HT1080 (cell line): ENCODE measurements around the gene RPS6KA4. TPM values are rescaled to one million over a fixed set of nuclear protein-coding genes. Genes with fewer than 3 reads are reported as not detected.

Source experiments
- DNase-seq: peaks from one replicate; pipeline ENCODE4 v3.0.0-alpha.2; 2015; ENCODE audit warnings: low read depth
- total RNA-seq: library from RNA; depleted of rRNA; stranded (reverse); fragments of >200 nt; shearing (Covaris generic); gene quantifications from 2 replicates; pipeline ENCODE4 v1.2.3, GENCODE V29; 2014

The RPS6KA4 gene
- total RNA-seq, 1 experiment from 2014 or later, result 86.9 TPM

DNA sequence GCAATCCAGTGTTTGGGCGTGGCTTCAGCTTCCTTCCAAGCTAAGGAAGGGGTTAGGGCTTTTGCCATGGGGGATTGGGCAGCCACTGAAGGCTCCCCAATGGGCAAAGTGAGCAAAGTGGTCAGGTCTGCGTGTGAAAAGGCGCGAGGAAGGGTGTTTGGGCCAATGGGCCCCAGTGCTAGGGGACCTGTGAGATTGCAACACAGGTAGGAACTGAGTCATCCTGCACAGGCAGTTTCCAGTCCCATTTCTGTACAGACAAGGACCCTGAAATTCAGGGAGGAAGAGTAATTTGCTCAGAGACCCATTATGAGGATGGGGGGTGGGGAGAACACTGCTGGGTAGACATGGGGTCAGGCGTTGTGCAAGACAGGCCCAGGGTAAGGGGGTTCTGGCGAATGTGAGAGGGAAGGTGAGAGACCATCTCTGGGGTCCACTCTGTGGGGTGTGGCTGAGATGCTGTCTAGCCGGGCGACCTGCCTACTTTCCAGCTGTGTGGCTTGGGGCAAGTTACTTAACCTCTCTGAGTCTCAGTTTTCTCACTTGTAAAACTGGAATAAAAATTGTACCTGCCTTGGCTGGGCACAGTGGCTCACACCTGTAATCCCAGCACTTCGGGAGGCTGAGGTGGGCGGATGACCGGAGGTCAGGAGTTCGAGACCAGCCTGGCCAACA is 11.6 kb upstream of the RPS6KA4 start:
- DNase-seq, result peak; percentile 35

DNA sequence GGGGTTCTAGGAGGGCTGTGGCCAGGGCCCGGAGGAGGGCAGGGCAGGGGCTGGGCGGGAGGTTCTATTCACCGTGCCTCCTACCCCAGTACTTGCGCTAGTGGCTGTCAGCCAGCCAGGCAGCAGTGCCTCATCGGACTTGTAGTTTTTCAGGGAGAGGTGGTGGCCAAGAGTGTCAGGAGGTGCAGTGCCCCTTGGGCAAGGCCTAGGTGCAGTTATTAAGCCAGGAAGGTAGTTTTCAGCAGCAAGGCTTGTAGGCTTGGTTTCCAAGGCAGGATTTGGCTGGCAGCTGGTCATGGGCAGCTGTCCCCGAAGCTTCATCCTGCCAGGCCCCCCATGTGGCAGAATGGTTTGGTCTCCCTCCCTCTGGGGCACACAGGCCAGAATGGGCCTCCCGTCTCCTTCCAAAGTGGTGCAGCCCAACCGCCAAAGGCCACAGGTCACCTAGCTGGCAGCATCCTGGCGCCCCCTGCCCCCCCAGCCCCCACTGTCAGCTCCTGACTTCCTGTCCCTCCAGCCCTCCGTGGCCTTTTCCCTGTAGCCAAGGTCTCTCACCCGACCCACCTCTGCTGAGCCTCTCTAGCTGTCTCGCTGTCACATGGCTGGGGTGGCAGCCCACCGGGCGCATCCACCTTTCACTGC is 10.5 kb upstream of the RPS6KA4 start:
- no peak for DNase-seq

DNA sequence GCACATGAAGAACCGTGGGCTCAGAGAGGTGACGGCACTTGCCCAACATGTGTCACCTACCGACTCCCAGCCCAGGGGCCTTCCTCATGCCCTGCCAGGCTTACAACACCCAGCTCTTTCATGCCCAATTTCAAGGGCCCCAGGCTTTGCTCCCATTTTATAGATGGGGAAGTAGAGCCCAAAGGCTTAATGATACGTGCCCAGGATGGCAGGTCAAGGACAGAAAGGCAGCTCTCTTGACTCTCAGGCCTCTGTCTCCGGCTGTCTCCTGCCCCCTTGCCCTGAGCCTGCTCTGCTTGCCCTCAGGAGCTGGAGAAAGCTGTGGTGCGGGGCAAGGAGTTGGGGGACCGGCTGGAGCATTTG is 10.0 kb upstream of the RPS6KA4 start:
- no peak for DNase-seq

DNA sequence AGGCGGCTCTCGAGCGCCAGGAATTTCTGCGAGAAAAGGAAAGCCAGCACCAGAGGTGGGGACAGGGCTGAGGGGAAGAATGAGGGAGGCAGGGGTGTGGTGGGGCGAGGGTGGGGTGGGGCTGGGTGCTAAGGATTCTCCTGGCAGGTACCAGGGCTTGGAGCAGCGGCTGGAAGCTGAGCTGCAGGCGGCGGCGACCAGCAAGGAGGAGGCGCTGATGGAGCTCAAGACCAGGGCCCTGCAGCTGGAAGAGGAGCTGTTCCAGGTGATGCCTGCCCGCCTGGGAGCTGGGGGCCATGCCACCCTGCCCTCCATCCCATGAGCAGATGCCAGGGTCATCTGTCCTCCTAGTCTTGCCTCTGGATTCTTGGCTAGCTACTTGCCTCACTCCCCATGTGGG is 9.6 kb upstream of the RPS6KA4 start:
- no peak for DNase-seq

DNA sequence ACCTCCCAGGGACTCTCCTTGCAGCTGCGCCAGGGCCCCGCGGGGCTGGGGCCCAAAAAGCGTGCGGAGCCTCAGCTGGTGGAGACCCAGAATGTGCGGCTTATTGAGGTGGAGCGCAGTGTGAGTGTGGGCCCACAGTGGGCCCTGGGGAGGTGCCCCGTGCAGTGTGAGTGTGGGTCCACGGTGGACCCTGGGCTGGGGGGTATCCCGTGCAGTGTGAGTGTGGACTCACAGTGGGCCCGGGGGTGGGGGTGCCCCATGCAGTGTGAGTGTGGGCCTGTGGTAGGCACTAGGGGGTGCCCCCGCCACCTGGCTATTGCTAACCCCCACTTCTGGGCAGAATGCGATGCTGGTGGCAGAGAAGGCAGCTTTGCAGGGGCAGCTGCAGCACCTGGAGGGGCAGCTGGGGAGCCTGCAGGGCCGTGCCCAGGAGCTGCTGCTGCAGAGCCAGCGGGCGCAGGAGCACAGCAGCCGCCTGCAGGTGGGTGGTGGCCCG is 7.8 kb upstream of the RPS6KA4 start:
- no peak for DNase-seq

DNA sequence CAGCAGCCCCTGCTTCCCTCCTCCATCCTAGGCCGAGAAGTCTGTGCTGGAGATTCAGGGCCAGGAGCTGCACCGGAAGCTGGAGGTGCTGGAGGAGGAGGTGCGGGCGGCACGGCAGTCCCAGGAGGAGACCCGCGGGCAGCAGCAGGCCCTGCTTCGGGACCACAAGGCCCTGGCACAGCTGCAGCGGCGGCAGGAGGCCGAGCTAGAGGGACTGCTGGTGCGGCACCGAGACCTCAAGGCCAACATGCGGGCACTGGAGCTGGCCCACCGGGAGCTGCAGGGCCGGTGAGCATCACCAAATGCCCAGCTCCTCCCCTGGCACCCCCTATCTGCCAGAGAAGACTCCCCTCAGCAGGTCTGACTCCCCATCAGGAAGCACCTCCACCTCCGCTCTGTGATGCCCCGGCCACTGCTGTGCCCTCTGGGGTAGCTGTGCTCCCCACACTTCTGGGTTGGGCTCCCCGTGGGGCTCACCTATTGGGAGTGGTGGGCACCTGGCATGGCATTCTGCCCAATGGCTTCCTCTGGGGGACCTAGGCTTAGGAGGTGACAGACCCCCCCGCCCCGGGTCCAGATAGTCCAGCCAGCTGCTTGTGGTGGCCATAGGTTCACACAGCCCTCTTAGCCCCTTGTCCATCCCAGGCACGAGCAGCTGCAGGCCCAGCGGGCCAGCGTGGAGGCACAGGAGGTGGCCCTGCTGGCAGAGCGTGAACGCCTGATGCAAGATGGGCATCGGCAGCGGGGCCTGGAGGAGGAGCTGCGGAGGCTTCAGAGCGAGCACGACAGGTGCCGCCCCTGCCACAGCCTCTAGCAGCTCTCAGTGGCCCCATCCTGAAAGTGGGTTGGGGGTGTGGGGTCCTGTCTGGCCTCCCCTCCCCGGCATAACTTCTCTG is 6.6 kb upstream of the RPS6KA4 start:
- DNase-seq, result no peak

DNA sequence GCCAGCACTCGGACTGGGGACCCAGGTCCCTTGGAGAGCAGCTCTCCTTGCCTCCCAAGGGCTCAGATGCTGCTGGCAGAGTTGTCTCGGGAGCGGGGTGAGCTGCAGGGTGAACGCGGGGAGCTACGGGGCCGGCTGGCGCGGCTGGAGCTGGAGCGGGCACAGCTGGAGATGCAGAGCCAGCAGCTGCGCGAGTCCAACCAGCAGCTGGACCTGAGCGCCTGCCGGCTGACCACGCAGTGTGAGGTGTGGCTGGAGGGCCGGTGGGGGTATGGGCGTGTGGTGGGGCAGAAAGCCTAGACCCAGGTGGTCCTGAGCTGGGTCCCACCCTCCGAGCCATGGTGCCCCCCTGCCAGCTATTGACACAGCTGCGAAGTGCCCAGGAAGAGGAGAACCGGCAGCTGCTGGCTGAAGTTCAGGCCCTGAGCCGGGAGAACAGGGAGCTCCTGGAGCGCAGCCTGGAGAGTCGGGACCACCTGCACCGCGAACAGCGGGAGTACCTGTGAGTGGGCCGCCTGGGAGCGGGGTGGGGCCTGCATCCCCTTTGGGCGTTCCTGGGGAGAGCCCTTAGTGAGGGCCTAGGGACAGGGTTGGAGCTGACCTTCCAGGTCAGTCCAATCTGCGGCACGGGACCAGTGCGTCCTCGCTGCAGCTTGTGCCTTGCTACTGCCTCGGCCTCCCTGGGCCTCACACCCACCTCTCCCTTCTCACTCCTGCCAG is 5.8 kb upstream of the RPS6KA4 start:
- no peak for DNase-seq

DNA sequence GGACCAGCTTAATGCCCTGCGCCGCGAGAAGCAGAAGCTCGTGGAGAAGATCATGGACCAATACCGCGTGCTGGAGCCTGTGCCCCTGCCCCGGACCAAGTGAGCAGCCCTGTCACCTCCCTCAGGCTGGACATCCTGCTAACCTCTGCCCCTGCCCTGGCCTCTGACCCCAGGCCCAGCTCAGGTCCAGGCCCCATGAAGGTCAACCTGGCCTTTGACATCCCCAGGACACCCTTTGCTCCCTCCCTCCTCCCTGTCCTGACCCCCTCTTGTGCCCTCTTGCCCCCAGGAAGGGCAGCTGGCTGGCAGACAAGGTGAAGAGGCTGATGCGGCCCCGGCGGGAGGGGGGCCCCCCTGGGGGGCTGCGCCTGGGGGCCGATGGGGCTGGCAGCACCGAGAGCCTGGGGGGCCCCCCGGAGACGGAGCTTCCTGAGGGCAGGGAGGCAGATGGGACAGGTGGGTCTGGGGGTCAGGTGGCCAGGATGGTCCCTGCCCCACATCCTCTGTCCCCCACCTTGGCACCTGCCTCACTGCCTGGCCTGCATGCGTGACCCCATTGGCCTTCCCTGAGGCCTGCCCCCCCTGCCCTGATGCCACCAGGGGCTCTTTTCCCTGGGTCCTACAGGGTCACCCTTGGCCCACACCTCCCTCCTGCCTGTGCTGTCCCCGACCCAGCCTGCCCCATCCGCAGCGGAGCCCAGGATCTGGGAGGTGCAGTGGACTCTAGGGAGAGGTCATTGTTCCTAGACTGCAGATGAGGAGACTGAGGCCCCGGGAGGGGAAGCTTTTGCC is 5.1 kb upstream of the RPS6KA4 start:
- DNase-seq, result no peak

DNA sequence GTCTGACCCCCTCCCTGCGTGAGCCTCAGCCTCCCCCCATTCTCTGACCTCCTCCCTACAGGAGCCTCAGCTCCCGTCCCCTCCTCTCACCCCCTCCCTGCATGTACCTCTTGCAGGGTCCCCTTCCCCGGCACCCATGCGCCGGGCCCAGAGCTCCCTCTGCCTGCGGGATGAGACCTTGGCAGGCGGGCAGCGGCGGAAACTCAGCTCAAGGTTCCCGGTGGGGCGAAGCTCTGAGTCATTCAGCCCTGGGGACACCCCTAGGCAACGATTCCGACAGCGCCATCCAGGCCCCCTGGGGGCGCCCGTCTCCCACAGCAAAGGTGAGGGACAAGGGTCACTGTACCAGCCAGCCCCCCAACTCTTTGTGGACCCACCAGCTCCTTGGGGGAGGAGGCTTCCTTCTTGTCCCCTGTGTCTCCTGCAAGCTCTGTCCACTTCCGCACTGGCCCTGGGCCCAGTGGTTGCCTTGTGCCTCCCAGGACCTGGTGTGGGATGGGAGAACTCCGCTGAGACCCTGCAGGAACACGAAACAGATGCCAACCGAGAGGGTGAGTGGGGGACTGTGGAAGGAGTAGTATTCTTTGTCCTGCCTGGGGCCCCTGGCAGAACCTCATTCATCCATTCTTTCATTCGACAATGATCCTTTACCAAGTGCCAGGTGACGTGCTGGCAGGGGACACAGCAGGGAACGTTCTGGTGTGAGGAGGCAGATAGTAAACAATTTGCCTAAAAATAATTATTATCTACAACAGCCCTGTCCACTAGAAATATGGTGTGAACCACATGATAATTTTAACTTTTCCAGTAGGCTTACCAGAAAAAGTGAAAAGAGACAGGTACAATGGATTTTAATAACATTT is 3.7 kb upstream of the RPS6KA4 start:
- DNase-seq, result peak; percentile 88

DNA sequence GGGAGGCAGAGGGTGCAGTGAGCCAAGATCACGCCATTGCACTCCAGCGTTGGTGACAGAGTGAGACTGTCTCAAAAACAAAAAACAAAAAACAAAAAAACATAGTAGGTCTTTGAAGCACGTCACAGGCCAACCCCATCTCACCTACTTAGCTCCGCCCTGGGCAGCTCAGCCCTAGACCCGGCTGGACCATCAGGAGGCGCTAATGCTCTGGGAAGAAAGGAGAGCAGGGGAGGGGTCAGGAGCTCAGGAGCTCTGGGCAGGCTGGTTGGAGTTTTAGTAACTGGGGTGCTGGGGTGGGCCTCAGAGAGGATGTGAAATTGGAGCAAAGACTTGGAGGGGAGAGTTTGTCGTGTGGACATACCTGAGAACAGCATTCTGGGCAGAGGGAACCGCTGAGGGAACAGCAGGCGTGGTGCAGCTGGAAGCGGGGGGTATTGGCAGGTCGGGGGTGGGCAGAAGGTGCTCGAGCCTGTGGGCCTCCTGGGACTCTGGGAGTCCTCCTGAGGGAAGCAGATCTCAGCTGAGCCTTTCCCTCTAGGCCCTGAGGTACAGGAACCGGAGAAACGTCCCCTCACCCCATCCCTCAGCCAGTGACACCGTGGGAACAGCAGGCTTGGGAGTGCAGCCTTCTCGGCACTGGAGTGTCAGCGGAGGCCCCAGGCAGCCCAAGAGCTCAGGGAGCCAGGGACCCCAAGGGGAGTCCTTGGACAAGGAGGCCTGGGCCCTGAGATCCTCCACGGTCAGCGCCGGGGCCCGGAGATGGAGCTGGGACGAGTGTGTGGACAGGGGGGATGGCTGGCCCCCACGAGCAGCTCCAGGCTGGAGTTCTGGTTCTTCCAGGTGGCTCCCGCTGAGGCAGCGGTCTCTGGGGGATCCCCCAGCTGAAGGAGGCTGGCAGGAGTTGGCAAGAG is 2.2 kb upstream of the RPS6KA4 start:
- DNase-seq, result peak; percentile 63

DNA sequence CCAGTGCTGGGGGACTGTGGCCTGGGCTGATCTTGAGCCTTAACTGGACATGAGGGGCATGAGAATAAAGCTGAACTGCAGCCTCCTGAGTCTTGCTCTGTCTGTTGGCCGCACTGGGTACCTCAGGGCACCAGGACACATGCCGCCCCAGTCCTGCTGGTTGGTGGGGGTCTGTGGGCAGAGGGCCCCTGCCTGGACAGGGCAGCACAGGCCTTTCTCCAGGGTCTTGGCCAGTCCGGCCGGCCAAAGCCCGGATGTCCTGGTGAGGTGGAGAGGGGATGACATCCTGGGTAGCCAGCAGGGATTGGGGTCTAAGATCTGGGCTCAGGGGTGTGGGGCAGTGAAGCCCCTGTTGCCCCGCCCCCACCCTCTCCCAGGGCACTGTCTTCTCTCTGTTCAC is 1.5 kb upstream of the RPS6KA4 start:
- no peak for DNase-seq

DNA sequence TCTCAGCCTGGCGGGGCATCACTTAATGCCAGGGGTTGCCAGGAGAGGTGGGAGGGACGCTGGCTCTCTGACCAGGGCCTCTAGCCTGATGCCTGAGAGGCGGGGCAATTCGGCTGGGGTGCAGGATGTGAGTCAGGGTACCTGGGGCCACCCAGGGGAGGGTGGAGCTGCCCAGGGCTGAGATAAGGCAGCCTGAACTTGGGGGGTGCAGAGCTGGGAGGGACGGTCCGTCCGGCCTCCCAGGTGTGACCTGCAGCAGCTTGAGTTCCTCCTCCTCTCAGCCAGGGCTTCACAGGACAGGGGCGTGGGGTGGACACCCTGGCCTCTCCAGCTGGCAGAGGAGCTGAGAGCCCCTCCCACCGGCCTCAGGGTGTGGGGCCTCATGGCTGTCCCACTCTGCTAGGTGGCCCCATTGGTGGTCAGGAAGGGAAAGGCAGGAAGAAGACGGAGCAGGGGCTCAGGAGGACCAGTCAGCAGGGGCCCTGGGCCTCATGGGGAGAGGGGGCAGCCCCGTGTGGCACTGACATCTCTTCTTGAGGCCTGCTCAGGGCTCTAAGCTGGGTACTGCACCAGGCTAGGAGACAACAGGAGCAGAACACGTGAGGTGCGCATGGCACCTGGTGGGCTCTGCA is 942 bp upstream of the RPS6KA4 start:
- peak; percentile 83 for DNase-seq

DNA sequence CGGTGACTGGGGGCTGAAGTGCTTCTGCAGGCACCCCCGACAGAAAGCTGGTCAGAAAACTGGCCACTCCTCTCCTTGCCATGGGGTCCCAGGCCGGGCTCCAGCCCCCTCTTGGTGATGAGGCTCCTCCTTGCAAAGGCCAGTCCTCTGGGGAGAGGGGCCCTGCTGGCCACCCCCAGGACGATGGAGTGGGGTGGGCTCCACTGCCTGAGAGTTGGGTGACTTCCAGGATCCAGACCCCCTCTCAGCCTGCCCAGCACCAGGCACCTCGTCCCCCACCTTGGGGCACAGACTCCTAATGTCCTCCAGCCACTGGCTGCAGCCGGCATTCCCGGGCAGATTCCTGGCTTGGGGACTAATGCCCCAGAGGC is 441 bp upstream of the RPS6KA4 start:
- DNase-seq, result no peak

DNA sequence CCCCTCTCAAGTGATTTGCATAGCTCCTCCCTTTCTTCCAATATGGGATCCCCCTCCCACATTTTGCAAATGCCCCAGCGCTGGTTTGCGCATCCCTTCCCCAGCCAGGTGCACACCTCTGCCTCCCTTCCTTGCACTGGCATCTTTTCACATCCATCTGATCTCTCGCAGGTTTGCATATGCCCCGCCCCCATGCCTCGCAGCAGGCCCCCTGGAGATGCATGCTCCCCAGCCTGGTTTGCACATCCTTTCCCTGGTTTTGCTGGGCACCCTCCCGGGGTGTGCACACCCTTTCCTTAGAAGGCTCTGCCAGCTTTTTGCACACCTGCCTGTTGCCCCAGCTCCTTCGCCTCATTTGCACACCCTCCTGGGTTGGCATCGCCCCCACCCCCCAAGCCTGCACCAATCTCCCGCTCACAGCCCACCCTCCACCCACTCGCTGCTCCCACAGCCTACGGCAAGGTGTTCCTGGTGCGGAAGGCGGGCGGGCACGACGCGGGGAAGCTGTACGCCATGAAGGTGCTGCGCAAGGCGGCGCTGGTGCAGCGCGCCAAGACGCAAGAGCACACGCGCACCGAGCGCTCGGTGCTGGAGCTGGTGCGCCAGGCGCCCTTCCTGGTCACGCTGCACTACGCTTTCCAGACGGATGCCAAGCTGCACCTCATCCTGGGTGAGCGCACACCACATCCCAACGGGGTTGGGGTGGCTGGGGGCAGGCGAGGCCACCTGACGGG is 917 bp downstream of the RPS6KA4 start:
- no peak for DNase-seq

DNA sequence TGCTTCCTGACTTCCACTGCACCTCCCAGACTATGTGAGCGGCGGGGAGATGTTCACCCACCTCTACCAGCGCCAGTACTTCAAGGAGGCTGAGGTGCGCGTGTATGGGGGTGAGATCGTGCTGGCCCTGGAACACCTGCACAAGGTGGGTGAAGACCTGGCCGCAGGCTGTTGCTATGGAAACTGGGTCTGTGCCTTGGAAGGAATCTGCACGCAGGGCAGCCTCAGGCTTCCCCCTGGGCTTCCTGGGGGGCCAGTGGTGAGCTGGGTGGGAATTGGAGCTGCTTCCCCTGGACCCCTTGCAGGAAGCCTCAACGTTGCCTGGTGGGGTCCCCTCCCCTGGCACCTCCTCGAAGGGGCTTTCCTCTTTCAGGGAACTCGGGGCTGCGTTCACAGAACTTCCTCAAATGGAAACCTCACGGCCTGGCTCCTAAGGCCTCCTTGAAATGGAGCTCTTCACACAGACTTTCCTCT is 1.5 kb downstream of the RPS6KA4 start:
- no peak for DNase-seq

DNA sequence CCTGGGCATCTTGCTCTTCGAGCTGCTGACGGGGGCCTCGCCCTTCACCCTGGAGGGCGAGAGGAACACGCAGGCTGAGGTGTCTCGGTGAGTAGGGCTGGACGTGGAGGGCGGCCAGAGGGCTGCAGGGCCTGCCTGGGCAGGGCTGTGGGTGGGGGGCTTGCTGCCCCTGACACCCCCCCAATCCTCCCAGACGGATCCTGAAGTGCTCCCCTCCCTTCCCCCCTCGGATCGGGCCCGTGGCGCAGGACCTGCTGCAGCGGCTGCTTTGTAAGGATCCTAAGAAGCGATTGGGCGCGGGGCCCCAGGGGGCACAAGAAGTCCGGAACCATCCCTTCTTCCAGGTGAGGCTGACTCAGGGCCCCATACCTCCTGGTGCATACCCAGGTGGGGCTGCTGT is 2.7 kb downstream of the RPS6KA4 start:
- DNase-seq, result no peak

DNA sequence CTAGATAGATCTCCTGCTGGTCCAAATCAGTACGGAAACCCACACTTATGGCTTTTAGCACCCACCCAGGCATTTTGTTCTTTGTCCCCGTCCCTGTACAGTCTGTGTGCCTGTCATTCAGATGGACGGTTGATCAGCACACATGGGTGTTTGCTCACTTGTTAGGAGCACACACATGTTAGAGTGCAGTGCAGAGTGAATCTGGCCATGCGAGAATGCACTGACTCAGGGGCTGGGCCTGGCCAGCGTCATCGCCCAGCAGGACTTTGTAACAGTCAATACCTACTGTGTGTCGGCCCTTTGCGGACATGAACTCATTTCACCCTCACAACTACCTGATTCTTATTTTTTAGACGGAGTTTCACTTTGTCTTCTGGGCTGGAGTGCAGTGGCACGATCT is 3.4 kb downstream of the RPS6KA4 start:
- DNase-seq, result no peak
